ENCODE data around the gene GDPD5. TPM values are rescaled to one million over a fixed set of nuclear protein-coding genes. Genes with fewer than 3 reads are reported as not detected.

GDPD5 gene
- total and polyA plus RNA-seq, 2 donors (not counting 3 experiments of a cell fraction or from before 2014, with no cell fraction given) = 60.2 to 79.2 TPM

- DNase-seq (ENCODE audit: low read depth, low spot score) (peak; percentile 96), FAIRE-seq (peak; percentile 91)
- Histone ChIP-seq H3K4me1 (ENCODE audit: control insufficient read depth, extremely low read depth, insufficient read depth, low read length) (peaks cover 9% of the 10 kb centered on the region), H3K9me3 (replicated peaks; ENCODE audit: control insufficient read depth, insufficient read depth, low read length) (no peaks in the 10 kb centered on the region), H3K27me3 (ENCODE audit: control insufficient read depth in 2 of 2, insufficient read depth in 2 of 2, low read length in 2 of 2) (peaks cover 26 to 29% of the 10 kb centered on the region in 2 experiments), H3K9ac (replicated peaks; ENCODE audit: extremely low read depth, insufficient read depth, low read length) (no peak overlapping the region), H2AFZ (ENCODE audit: low read depth, low read length) (peak overlapping the region; percentile 30), H3K79me2 (ENCODE audit: control insufficient read depth, insufficient read depth, low read length) (no peaks in the 10 kb centered on the region), H3K36me3 (ENCODE audit: control insufficient read depth in 2 of 2, extremely low read depth in 1 of 2, insufficient read depth in 2 of 2, low read length in 2 of 2) (peaks cover 0 to 2% of the 10 kb centered on the region in 2 experiments), H3K4me2 (ENCODE audit: insufficient read depth, low read length) (peak overlapping the region; percentile 57), H3K27ac (ENCODE audit: insufficient read depth, low read depth, low read length) (no peak overlapping the region), H3K9me1 (replicated peaks; ENCODE audit: control insufficient read depth, extremely low read depth, insufficient read depth, low read length) (no peaks in the 10 kb centered on the region), H4K20me1 (replicated peaks; ENCODE audit: control insufficient read depth, extremely low read depth, insufficient read depth, low read length) (no peaks in the 10 kb centered on the region), H3K4me3 (replicated peaks in 1 of 3; ENCODE audit: insufficient read depth in 1 of 3, low read depth in 1 of 3, low read length in 3 of 3) (peak overlapping the region in 1 of 3 experiments; percentile 34)
- POLR2A ChIA-PET = no interaction called here
- intact Hi-C loops (cut with micrococcal nuclease) = loop anchor here (5.0 kb wide), 1 partner anchor 41 kb away; no protein-coding TSS in a partner anchor
- no TSS peak for BruUV-seq (replicated peaks)
- CTCF ChIA-PET = interaction anchor here (0.6 to 1.6 kb wide), 6 partner anchors 10 to 97 kb away, joined by 3 to 12 read pairs (median 4); partner anchors contain the start of gene GDPD5
- dilution Hi-C loops (cut with MboI; ENCODE audit: extremely low pct_ligation_motif_present, low sequenced_read_pairs) = no loop called here
- TF ChIP-seq POLR2A (IDR thresholded peaks at IDR 0.05; ENCODE audit: low read depth, low read length) (peak; percentile 82), POLR2AphosphoS5 (IDR thresholded peaks at IDR 0.05; ENCODE audit: insufficient read depth, low read depth, low read length) (peak; percentile 67), CTCF (IDR thresholded peaks at IDR 0.05; ENCODE audit: extremely low read depth in 1 of 2, insufficient read depth in 1 of 2, low read depth in 1 of 2, low read length in 2 of 2) (no peak)
These were observed 97.4 kb downstream of the GDPD5 start for GRCh38 chr11:75428281-75428724.

GRCh38 chr11:75427181-75427580 is 98.6 kb downstream of the GDPD5 start:
- Histone ChIP-seq H3K36me3 (ENCODE audit: control insufficient read depth in 2 of 2, extremely low read depth in 1 of 2, insufficient read depth in 2 of 2, low read length in 2 of 2) (peaks cover 0 to 6% of the 10 kb centered on the region in 2 experiments), H3K4me1 (ENCODE audit: control insufficient read depth, extremely low read depth, insufficient read depth, low read length) (peaks cover 9% of the 10 kb centered on the region), H3K79me2 (ENCODE audit: control insufficient read depth, insufficient read depth, low read length) (no peaks in the 10 kb centered on the region), H3K27me3 (ENCODE audit: control insufficient read depth in 2 of 2, insufficient read depth in 2 of 2, low read length in 2 of 2) (peaks cover 17 to 24% of the 10 kb centered on the region in 2 experiments), H3K27ac (ENCODE audit: insufficient read depth, low read depth, low read length) (no peak overlapping the region), H3K4me3 (replicated peaks in 1 of 3; ENCODE audit: insufficient read depth in 1 of 3, low read depth in 1 of 3, low read length in 3 of 3) (no peak overlapping the region), H2AFZ (ENCODE audit: low read depth, low read length) (no peak overlapping the region), H3K9ac (replicated peaks; ENCODE audit: extremely low read depth, insufficient read depth, low read length) (no peak overlapping the region), H3K4me2 (ENCODE audit: insufficient read depth, low read length) (no peak overlapping the region), H3K9me3 (replicated peaks; ENCODE audit: control insufficient read depth, insufficient read depth, low read length) (no peaks in the 10 kb centered on the region), H4K20me1 (replicated peaks; ENCODE audit: control insufficient read depth, extremely low read depth, insufficient read depth, low read length) (no peaks in the 10 kb centered on the region), H3K9me1 (replicated peaks; ENCODE audit: control insufficient read depth, extremely low read depth, insufficient read depth, low read length) (no peaks in the 10 kb centered on the region)
- DNase-seq (ENCODE audit: low read depth, low spot score) (no peak), FAIRE-seq (no peak)
- dilution Hi-C loops (cut with MboI; ENCODE audit: extremely low pct_ligation_motif_present, low sequenced_read_pairs) (no loop called here), intact Hi-C loops (cut with micrococcal nuclease) (loop anchor here (5.0 kb wide), 1 partner anchor 40 kb away; no protein-coding TSS in a partner anchor)
- CTCF ChIA-PET = interaction anchor here (1.6 to 2.2 kb wide), 2 partner anchors 19 to 147 kb away, joined by 6 to 12 read pairs; no protein-coding TSS in a partner anchor
- TF ChIP-seq GATA2 (IDR thresholded peaks at IDR 0.05; ENCODE audit: insufficient read depth, insufficient read length, low read depth, low read length) = no peak
- no peak for TF ChIP-seq POLR2A (IDR thresholded peaks at IDR 0.05; ENCODE audit: low read depth, low read length)
- no peak for TF ChIP-seq MAX (IDR thresholded peaks at IDR 0.05; ENCODE audit: insufficient read depth, insufficient read length)
- TF ChIP-seq POLR2AphosphoS5 (IDR thresholded peaks at IDR 0.05; ENCODE audit: insufficient read depth, low read depth, low read length) = no peak
- TF ChIP-seq EZH2 (IDR thresholded peaks at IDR 0.05; ENCODE audit: borderline replicate concordance, low read depth, low read length, severe bottlenecking) = no peak
- TF ChIP-seq CTCF (IDR thresholded peaks at IDR 0.05; ENCODE audit: extremely low read depth in 1 of 2, insufficient read depth in 1 of 2, low read depth in 1 of 2, low read length in 2 of 2) = no peak
- TF ChIP-seq FOS (IDR thresholded peaks at IDR 0.05; ENCODE audit: borderline replicate concordance, insufficient read depth, low read length) = no peak
- no peak for TF ChIP-seq JUN (IDR thresholded peaks at IDR 0.05; ENCODE audit: borderline replicate concordance, insufficient read depth, insufficient read length, low read depth)
- no peak for TF ChIP-seq MYC (IDR thresholded peaks at IDR 0.05; ENCODE audit: low read depth, low read length)
- BruUV-seq (replicated peaks) = no TSS peak
- POLR2A ChIA-PET = no interaction called here

Data from endothelial cell of umbilical vein (primary cell).